HepG2 (cell line): ENCODE data around the gene JDP2. TPM values are rescaled to one million over a fixed set of nuclear protein-coding genes. Genes with fewer than 3 reads are reported as not detected.

Experiments
- ATAC-seq: fragments of 200-7000 bp; cut with Tn5 transposase; 3 replicates; pipeline ENCODE4 v1.9.1; 2020; ENCODE audit warnings: mild to moderate bottlenecking, moderate library complexity
- BruUV-seq: library from RNA; stranded (reverse); fragments of 400-500 nt; replicated peaks from 2 replicates; lab custom pipeline; 2021; lab: Mats Ljungman, UMichigan
- CTCF ChIA-PET: fragments of 300-600 bp; formaldehyde crosslinking; extraction: SDS; loops from one replicate; lab custom pipeline; 2021; ENCODE audit warnings: low total read pairs, inconsistent platforms, low intra/inter-chr PET ratio; lab: Yijun Ruan, JAX
- POLR2A ChIA-PET: fragments of 350-600 bp; sonication (Branson Sonifier 250); formaldehyde crosslinking; loops from one replicate; lab custom pipeline; 2020; ENCODE audit warnings: antibody characterized with exemption, inconsistent platforms; lab: Yijun Ruan, JAX
- DNase-seq: peaks from one replicate; pipeline ENCODE4 v3.0.0-alpha.2; 2015; ENCODE audit warnings: low spot score
- FAIRE-seq: peaks from 3 replicates; lab custom pipeline; 2011; peaks lifted over from hg19 to GRCh38; lab: Jason Lieb, UNC
- H2AFZ ChIP-seq: one replicate; pipeline ENCODE4 v1.6.1; 2011; ENCODE audit warnings: low read length, inconsistent platforms
- H3K27ac ChIP-seq: fragments of 300-600 bp; 3 replicates; pipeline ENCODE4 v1.8.0; 2011; ENCODE audit warnings: mixed run types, mild to moderate bottlenecking, mixed read lengths, low read length, inconsistent platforms; ENCODE audit not compliant: insufficient read depth; ENCODE audit errors: extremely low read length
- H3K27me3 ChIP-seq, 2 experiments: fragments of 200-600 bp in 1 of 2; 2 replicates in 1 of 2; 3 replicates in 1 of 2; pipeline versions ENCODE4 v1.6.0 to v1.8.0; 2011; ENCODE audit warnings: low read length in 2 of 2, mild to moderate bottlenecking in 2 of 2, moderate library complexity in 2 of 2, inconsistent platforms in 1 of 2; ENCODE audit not compliant: insufficient read depth in 2 of 2, control insufficient read depth in 1 of 2
- H3K36me3 ChIP-seq, 2 experiments: fragments of 200-600 bp in 1 of 2; replicated peaks in 1 of 2; 2 replicates in 1 of 2; 3 replicates in 1 of 2; pipeline versions ENCODE4 v1.5.1 to v1.8.0; 2011; ENCODE audit warnings: low read length in 2 of 2, inconsistent platforms in 1 of 2; ENCODE audit not compliant: insufficient read depth in 2 of 2, control insufficient read depth in 1 of 2
- H3K4me1 ChIP-seq: 2 replicates; pipeline ENCODE4 v1.5.1; 2012; ENCODE audit warnings: low read length, inconsistent platforms; ENCODE audit not compliant: insufficient read depth
- H3K4me2 ChIP-seq: 2 replicates; pipeline ENCODE4 v1.6.0; 2011; ENCODE audit warnings: low read depth, low read length, inconsistent platforms
- H3K4me3 ChIP-seq, 3 experiments: fragments of 200-600 bp in 1 of 3; sonication (generic), shearing (Covaris generic) in 1 of 3; replicated peaks in 1 of 3; 2 replicates each; pipeline ENCODE4 v1.5.1; 2011 to 2016; ENCODE audit warnings: low read length in 3 of 3, inconsistent platforms in 2 of 3, low read depth in 2 of 3, mild to moderate bottlenecking in 2 of 3, control low read depth in 1 of 3, mixed read lengths in 1 of 3; ENCODE audit not compliant: insufficient read depth in 1 of 3
- H3K79me2 ChIP-seq: one replicate; pipeline ENCODE4 v1.6.1; 2011; ENCODE audit warnings: low read length, inconsistent platforms; ENCODE audit not compliant: insufficient read depth
- H3K9ac ChIP-seq: 2 replicates; pipeline ENCODE4 v1.6.0; 2011; ENCODE audit warnings: mild to moderate bottlenecking, low read depth, low read length, inconsistent platforms; ENCODE audit not compliant: insufficient read depth
- H3K9me3 ChIP-seq: 2 replicates; pipeline ENCODE4 v1.5.1; 2012; ENCODE audit warnings: mild to moderate bottlenecking, low read length
- H4K20me1 ChIP-seq: 2 replicates; pipeline ENCODE4 v1.6.0; 2011; ENCODE audit warnings: inconsistent platforms, mild to moderate bottlenecking, low read length, moderate library complexity; ENCODE audit not compliant: insufficient read depth
- FOSL2 ChIP-seq: sonication (generic); formaldehyde crosslinking; IDR thresholded peaks from 2 replicates; pipeline ENCODE4 v1.4.0; 2020; ENCODE audit warnings: missing genetic modification reagents
- GATAD2A ChIP-seq: IDR thresholded peaks from 2 replicates; pipeline ENCODE4 v1.6.1; 2016
- PRMT3 ChIP-seq: sonication (generic); formaldehyde crosslinking; IDR thresholded peaks from 2 replicates; pipeline ENCODE4 v1.8.1; 2022; ENCODE audit warnings: low read depth, mild to moderate bottlenecking, moderate library complexity, missing genetic modification reagents, borderline replicate concordance
- RARA ChIP-seq: IDR thresholded peaks from 2 replicates; pipeline ENCODE4 v1.6.1; 2016; ENCODE audit warnings: missing genetic modification reagents, missing compliant biosample characterization
- RCOR2 ChIP-seq: IDR thresholded peaks from 2 replicates; pipeline ENCODE4 v1.6.1; 2016; ENCODE audit warnings: missing biosample characterization, missing genetic modification reagents
- SALL1 ChIP-seq: sonication (generic); formaldehyde crosslinking; IDR thresholded peaks from 2 replicates; pipeline ENCODE4 v1.8.0; 2022; ENCODE audit warnings: mild to moderate bottlenecking, missing genetic modification reagents
- SMARCC2 ChIP-seq: fragments of 450-650 bp; IDR thresholded peaks from 2 replicates; pipeline ENCODE4 v1.6.1; 2017; ENCODE audit warnings: antibody characterized with exemption, mild to moderate bottlenecking
- TEAD3 ChIP-seq: optimal IDR thresholded peaks from 2 replicates; pipeline ENCODE3; 2016; ENCODE audit warnings: borderline replicate concordance
- THYN1 ChIP-seq: sonication (generic); formaldehyde crosslinking; IDR thresholded peaks from 2 replicates; pipeline ENCODE4 v1.8.1; 2023; ENCODE audit warnings: low read depth, mild to moderate bottlenecking, moderate library complexity, missing genetic modification reagents, borderline replicate concordance
- U2AF1 ChIP-seq: fragments of 200-400 bp; formaldehyde crosslinking; optimal IDR thresholded peaks from 2 replicates; pipeline ENCODE3; 2017; ENCODE audit warnings: mild to moderate bottlenecking, low read depth, low read length
- ZEB1 ChIP-seq: IDR thresholded peaks from 2 replicates; pipeline ENCODE4 v1.6.1; 2012; ENCODE audit warnings: mild to moderate bottlenecking, low read depth, inconsistent platforms; ENCODE audit not compliant: insufficient replicate concordance
- ZFP41 ChIP-seq: sonication (generic); formaldehyde crosslinking; IDR thresholded peaks from 2 replicates; pipeline ENCODE4 v1.4.0; 2020; ENCODE audit warnings: mild to moderate bottlenecking, missing genetic modification reagents, borderline replicate concordance
- ZNF251 ChIP-seq: sonication (generic); formaldehyde crosslinking; IDR thresholded peaks from 2 replicates; pipeline ENCODE4 v1.9.0; 2021; ENCODE audit warnings: mild to moderate bottlenecking, missing genetic modification reagents
- ZNF33A ChIP-seq: sonication (generic); formaldehyde crosslinking; IDR thresholded peaks from 2 replicates; pipeline ENCODE4 v1.5.1; 2020; ENCODE audit warnings: missing genetic modification reagents, mild to moderate bottlenecking, moderate library complexity, borderline replicate concordance
- ZNF773 ChIP-seq: sonication (generic); formaldehyde crosslinking; IDR thresholded peaks from 2 replicates; pipeline ENCODE4 v1.4.0; 2020; ENCODE audit warnings: missing genetic modification reagents, borderline replicate concordance
- ZNF781 ChIP-seq: sonication (generic); formaldehyde crosslinking; IDR thresholded peaks from 2 replicates; pipeline ENCODE4 v1.5.1; 2020; ENCODE audit warnings: borderline replicate concordance, mild to moderate bottlenecking, missing genetic modification reagents; ENCODE audit errors: not compliant biosample characterization
- ZNF883 ChIP-seq: sonication (generic); formaldehyde crosslinking; IDR thresholded peaks from 2 replicates; pipeline ENCODE4 v1.5.1; 2020; ENCODE audit warnings: mild to moderate bottlenecking, missing genetic modification reagents; ENCODE audit errors: not compliant biosample characterization
- ZSCAN21 ChIP-seq: sonication (generic); formaldehyde crosslinking; IDR thresholded peaks from 2 replicates; pipeline ENCODE4 v1.8.0; 2022; ENCODE audit warnings: mild to moderate bottlenecking, missing genetic modification reagents, moderate library complexity, borderline replicate concordance
- WGBS: methylation state at CpG from one replicate; pipeline ENCODE4 v1.1.6; 2017; ENCODE audit warnings: low lambda C conversion rate; 5-methylcytosine and 5-hydroxymethylcytosine counted together
- in situ Hi-C: cut with HindIII; loops from 2 replicates; pipeline ENCODE4 v1.10.0; 2017; ENCODE audit warnings: low pct_unique_long_range_greater_than_20kb; ENCODE audit not compliant: extremely low pct_ligation_motif_present
- intact Hi-C: fragments of 100-400 bp; cut with micrococcal nuclease; formaldehyde crosslinking; loops from one replicate; pipeline ENCODE4 v1.10.0; 2022; ENCODE audit not compliant: unreplicated experiment
- polyA plus RNA-seq, 8 experiments: library from polyadenylated mRNA; depleted of rRNA in 3 of 8; stranded (reverse) in 7 of 8; unstranded in 1 of 8; fragments of >200 nt; fragmentation: Illumina TruSeq in 4 of 8; extraction: Trizol in 4 of 8; gene quantifications; 2 replicates each; pipeline versions ENCODE4 v1.2.1 to v1.2.3, GENCODE V29; 2011 to 2016; ENCODE audit warnings: low read depth in 4 of 8, missing spikeins in 1 of 8, mixed read lengths in 1 of 8; ENCODE audit not compliant: insufficient read depth in 1 of 8
- total RNA-seq, 5 experiments: library from RNA; depleted of rRNA; stranded (reverse); fragments of >200 nt; fragmentation: Illumina TruSeq; extraction: Trizol; gene quantifications; 2 replicates each; pipeline ENCODE4 v1.2.3, GENCODE V29; 2016; ENCODE audit warnings: low read depth in 1 of 5
- TF ChIP-seq, protein P1 (sequence below): sonication (generic); IDR thresholded peaks from 2 replicates; pipeline ENCODE4 v1.6.1; 2016; ENCODE audit warnings: low read depth, borderline replicate concordance
- TF ChIP-seq, protein P2 (sequence below): sonication (generic); formaldehyde crosslinking; IDR thresholded peaks from 2 replicates; pipeline ENCODE4 v1.8.0; 2022; ENCODE audit warnings: missing genetic modification reagents, mild to moderate bottlenecking, moderate library complexity, borderline replicate concordance

JDP2 gene
- total and polyA plus RNA-seq, 2 of the 13 experiments (the other 11 are each of a cell fraction or from before 2014, with no cell fraction given), result 8.0 to 8.9 TPM

DNA sequence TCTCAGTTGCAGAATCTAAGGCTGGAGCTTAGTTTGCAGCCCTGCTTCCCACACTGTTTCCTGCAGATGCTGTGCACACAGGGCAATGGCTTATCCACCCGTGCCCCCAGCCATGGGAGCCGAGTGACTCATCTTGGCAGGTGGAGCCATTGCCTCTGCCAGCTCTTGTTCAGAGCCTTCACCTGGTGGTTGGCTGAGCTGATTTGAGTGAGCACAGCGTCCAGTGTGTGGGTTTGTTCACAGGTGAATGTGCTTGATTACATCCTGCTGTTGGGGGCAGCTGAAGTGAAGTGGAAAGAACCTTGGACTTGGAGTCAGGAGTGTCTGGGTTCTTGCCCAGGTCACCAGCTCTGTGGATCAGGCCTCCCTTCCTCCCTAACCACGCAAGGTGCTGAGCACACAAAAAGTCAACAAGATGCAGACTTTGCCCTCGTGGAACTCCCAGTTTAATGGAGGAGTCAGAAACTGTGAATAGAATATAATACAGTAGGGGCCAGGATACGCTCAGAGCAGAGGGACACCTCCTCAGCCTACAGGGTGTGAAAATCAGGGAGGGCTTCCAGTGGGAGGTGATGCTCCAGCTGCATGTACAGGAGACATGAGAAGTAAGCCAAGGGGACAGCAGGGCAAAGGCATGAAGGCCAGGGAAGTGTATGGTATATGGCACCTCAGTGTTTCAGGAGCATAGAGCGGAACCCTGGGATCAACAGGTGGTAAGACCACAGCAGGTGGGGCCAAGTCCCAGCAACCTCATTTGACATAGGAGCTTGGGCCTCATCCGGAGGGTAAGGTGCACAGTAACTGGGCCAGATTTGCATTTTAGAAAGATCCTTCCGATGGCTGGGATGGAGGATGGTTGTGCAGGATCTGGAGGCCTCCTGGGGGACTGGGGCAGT is 22.8 kb downstream of the JDP2 start:
- H3K4me3 ChIP-seq, result peak overlapping the region in 1 of 3 experiments; percentile 23; a peak in 1 of 6 replicates
- H3K27me3 ChIP-seq, result no peaks in the 10 kb centered on the region
- peak overlapping the region; percentile 37 for H3K4me2 ChIP-seq
- FAIRE-seq, result peak; percentile 59
- ATAC-seq, result peak; percentile 27
- H3K27ac ChIP-seq, result peak overlapping the region; percentile 21
- ChIA-PET POLR2A (no interaction called here), CTCF (no interaction called here)
- H3K4me1 ChIP-seq, result peaks cover 46% of the 10 kb centered on the region
- no peak overlapping the region for H3K9ac ChIP-seq
- no peaks in the 10 kb centered on the region for H3K9me3 ChIP-seq
- H3K36me3 ChIP-seq, result peaks cover 1 to 2% of the 10 kb centered on the region in 2 experiments; a peak in 2 of 5 replicates
- DNase-seq, result peak; percentile 61
- no peaks in the 10 kb centered on the region for H3K79me2 ChIP-seq
- BruUV-seq, result no TSS peak
- in situ Hi-C loops, result no loop called here
- intact Hi-C loops, result no loop called here
- 59% methylated on average over 7 of the region's 9 CpGs for WGBS
- no peak overlapping the region for H2AFZ ChIP-seq
- peaks cover 9% of the 10 kb centered on the region; the same call in 1 of the 2 replicates for H4K20me1 ChIP-seq
- TF ChIP-seq SALL1 (CRISPR knock-in tag) (peak; percentile 25; the same call in 1 of the 2 replicates), SMARCC2 (no peak), ZSCAN21 (0 out of 2 replicates have a peak, but pooled peaks have one; percentile 31), PRMT3 (CRISPR knock-in tag) (no peak), RCOR2 (no peak), ZEB1 (peak; percentile 30), FOSL2 (CRISPR knock-in tag) (peak; percentile 79), ZNF773 (no peak), GATAD2A (CRISPR knock-in tag) (peak; percentile 47; the same call in 1 of the 2 replicates), U2AF1 (no peak), ZNF251 (CRISPR knock-in tag) (no peak), ZFP41 (CRISPR knock-in tag) (no peak), ZNF781 (CRISPR knock-in tag) (no peak), ZNF33A (CRISPR knock-in tag) (no peak), THYN1 (CRISPR knock-in tag) (no peak), ZNF883 (no peak), TEAD3 (CRISPR knock-in tag) (peak; percentile 21), RARA (CRISPR knock-in tag) (peak; percentile 86)
- TF ChIP-seq, protein P1, sequence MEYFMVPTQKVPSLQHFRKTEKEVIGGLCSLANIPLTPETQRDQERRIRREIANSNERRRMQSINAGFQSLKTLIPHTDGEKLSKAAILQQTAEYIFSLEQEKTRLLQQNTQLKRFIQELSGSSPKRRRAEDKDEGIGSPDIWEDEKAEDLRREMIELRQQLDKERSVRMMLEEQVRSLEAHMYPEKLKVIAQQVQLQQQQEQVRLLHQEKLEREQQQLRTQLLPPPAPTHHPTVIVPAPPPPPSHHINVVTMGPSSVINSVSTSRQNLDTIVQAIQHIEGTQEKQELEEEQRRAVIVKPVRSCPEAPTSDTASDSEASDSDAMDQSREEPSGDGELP, result 0 out of 2 replicates have a peak, but pooled peaks have one; percentile 45
- TF ChIP-seq, protein P2, sequence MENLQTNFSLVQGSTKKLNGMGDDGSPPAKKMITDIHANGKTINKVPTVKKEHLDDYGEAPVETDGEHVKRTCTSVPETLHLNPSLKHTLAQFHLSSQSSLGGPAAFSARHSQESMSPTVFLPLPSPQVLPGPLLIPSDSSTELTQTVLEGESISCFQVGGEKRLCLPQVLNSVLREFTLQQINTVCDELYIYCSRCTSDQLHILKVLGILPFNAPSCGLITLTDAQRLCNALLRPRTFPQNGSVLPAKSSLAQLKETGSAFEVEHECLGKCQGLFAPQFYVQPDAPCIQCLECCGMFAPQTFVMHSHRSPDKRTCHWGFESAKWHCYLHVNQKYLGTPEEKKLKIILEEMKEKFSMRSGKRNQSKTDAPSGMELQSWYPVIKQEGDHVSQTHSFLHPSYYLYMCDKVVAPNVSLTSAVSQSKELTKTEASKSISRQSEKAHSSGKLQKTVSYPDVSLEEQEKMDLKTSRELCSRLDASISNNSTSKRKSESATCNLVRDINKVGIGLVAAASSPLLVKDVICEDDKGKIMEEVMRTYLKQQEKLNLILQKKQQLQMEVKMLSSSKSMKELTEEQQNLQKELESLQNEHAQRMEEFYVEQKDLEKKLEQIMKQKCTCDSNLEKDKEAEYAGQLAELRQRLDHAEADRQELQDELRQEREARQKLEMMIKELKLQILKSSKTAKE (CRISPR knock-in tag), result 0 out of 2 replicates have a peak, but pooled peaks have one; percentile 14
